NCI-H1092 (cell line): ENCODE data around the gene KRT6C.
"Not testable (repeated sequence)": the region's sequence is repeated elsewhere in the genome, so short reads cannot be mapped to it uniquely, and the experiment has no call there.

Experiments used
- DNase-seq: peaks from one replicate; lab custom pipeline; 2025; lab: John Stamatoyannopoulos, UW

Gene KRT6C

DNA sequence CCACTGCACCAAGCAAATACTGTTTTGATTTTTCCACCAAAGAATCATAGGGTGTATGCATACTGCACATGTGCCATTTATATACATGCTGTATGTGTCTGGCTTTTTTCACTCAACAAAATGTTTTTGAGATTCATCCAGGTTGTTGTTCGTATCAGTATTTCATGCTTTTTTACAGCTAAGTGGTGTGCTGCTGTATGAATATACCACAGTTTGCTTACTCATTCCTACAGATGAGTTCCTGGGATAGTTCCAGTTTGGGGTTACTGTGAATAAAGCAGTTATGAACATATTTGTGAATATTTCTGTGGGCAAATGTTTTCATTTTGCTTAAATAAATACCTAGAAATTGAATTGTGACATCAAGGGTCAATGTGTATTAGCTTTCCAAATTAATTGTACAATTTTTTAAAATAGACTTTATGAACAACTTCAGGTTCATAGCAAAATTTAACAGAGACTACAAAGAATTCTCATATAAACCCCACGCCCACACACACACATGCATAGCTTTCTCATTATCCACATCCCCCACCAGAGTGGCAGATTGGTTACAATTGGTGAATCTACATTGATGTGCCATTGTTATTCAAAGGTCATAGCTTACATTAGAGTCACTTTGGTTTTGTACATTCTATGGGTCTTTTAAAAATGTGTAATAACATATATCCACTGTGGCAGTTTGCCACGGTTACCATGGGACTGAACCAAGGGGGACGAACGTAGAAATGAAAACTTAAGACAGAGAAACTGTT is 26.4 kb upstream of the KRT6C start:
- no peak for DNase-seq

- DNase-seq, result no peak
These were observed 25.3 kb upstream of the KRT6C start for GRCh38 chr12:52498946-52499345.

GRCh38 chr12:52497975-52498374 is 24.4 kb upstream of the KRT6C start:
- no peak for DNase-seq

- no peak for DNase-seq
These were observed 23.0 kb upstream of the KRT6C start for GRCh38 chr12:52496590-52497071.

DNA sequence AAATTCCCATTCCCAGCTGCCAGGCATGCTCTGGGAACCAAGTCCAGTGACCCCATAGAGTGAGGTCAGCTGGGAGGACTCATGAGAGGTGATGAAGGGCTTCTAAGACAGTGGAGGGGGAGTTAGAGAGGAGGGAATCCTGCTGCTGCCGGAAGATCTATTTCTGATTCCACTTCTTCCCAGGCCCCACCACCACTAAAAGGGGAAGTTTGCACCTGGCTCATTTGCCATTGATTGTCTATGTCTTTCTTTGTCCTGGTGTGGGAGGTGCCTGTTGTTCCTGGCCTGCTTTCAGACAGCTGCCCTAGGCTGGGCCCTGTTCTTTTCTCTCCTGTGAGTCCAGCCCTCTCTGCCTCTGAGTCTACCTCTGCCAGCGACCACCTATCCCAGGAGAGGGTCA is 22.4 kb upstream of the KRT6C start:
- no peak for DNase-seq

DNA sequence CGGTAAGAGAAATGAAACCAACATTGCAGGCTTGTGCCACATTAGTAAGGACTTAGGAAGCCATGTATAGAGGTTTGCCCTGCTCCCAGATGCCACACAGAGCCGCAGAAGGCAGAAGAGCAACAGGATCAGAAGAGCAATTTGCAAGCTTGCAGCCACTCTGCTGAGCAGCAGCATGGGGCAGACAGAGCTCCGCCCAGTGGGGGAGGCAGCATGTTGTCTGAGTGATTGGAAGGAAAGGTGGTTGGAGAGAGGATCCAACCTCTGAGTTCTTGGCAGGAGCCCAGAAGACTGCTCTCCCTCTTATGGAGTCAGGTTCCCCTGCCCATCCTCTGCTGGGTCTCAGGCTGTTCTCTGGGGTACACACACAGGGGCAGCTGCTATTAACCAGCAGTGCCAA is 21.8 kb upstream of the KRT6C start:
- peak; percentile 55 for DNase-seq

DNA sequence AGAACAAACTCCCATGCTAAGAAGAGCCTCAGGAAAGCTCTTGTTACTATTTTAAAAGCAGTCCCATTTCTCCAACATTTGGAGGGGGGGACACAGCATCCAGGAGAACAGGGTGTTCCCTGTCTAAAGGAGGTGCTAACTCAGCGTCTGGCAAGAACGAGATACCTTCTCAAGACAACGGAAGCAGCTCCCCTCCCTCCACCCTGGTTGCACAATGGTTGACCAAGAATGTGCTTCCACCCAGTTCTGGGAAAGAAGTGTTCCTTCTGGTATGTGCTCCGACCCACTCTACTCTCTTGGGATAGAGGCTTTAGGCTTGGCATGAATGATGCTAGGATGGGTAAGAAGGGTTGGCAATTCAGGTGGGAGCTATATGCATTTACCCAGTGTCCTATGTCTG is 20.9 kb upstream of the KRT6C start:
- DNase-seq, result no peak

DNA sequence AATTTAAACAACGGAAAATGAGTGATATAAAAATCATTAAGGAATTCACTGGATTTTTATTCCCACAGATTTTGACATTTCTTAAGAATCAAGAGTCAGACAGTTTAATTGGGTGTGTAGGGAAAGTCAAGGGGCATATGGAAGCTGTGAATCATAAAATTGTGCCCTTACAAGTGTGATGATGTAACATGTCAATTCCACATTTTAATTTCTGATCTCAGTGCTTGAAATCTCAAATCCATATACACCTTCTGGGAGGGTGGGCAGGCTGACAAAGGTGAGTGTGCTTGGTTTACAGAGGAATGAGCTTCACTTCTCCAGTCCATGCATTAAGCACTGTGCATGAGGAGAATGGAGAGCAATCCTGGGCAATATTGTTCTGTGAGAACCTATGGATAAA is 20.5 kb upstream of the KRT6C start:
- no peak for DNase-seq

- no peak for DNase-seq
These were observed 19.6 kb upstream of the KRT6C start, which contains the start of gene KRT6A for GRCh38 chr12:52493172-52493571. Gene KRT6A (minus strand): TSS chr12:52493257. CDS start chr12:52493188, 69 bp downstream.

DNA sequence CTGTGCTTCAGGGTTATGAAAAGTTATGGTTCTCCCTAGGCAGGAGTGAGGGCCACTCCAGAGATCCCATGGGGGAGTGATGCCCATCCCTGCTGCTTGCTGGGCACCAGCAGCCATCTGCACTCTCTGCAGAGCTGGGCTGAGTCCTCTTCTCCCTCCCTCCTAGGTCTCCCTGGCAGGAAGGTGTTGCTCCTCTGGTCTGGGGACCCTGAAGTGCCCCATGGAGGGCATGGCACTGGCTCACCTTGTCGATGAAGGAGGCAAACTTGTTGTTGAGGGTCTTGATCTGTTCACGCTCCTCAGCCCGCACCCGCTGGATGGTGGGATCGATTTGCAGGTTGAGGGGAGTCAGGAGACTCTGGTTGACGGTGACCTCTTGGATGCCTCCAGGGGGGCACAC is 18.8 kb upstream of the KRT6C start:
- DNase-seq, result not testable (repeated sequence)

GRCh38 chr12:52491495-52491894 is 17.9 kb upstream of the KRT6C start:
- not testable (repeated sequence) for DNase-seq

- no peak for DNase-seq
These were observed 15.1 kb upstream of the KRT6C start for GRCh38 chr12:52488736-52489135.

DNA sequence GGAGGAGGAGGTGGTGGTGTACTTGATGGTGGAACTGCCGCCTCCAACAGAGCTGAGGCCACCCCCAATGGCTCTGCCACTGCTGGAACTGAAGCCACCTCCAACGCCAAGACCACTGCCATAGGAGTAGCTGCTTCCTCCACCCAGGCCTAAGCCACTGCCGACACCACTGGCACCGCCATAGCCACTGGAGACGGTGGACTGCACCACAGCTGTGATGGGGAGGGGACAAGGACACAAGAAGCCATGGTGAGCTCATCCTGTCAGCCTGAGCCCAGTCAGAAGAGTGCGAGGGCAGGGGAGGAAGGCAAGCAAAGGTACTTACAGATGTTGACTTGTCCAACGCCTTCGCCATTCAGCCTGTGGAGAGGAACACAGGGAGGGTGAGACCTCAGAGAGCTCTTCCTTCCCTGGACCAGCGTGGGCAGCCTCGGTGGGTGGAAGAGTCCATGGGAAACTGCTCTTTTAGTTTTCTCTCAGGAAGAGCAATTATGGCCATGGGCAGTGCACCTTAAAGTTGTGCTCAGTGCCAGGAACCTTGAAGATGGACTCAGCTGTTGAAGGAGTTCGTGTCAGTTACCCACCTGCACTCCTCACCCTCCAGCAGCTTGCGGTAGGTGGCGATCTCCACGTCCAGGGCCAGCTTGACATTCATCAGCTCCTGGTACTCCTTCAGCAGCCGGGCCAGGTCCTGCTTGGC is 14.3 kb upstream of the KRT6C start:
- DNase-seq, result not testable (repeated sequence)

DNA sequence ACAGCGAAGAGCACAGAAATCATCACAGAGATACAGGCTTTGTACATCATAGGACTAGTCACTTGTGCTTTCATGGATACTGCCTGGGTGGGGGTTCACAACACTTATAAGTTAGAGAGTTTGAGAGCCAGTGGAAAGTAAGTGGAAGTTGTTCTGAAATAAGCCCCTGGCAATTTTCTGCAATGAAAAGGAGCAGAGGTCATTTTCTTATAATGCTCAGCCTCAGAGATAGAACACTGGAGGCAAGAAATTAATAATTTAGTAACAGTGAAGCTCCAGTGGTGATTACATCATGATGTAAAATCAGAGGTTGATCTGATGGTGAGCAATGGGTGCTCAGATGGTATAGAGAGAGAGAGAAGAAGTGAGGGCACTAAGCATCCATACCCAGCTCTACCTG is 13.6 kb upstream of the KRT6C start:
- DNase-seq, result no peak

DNA sequence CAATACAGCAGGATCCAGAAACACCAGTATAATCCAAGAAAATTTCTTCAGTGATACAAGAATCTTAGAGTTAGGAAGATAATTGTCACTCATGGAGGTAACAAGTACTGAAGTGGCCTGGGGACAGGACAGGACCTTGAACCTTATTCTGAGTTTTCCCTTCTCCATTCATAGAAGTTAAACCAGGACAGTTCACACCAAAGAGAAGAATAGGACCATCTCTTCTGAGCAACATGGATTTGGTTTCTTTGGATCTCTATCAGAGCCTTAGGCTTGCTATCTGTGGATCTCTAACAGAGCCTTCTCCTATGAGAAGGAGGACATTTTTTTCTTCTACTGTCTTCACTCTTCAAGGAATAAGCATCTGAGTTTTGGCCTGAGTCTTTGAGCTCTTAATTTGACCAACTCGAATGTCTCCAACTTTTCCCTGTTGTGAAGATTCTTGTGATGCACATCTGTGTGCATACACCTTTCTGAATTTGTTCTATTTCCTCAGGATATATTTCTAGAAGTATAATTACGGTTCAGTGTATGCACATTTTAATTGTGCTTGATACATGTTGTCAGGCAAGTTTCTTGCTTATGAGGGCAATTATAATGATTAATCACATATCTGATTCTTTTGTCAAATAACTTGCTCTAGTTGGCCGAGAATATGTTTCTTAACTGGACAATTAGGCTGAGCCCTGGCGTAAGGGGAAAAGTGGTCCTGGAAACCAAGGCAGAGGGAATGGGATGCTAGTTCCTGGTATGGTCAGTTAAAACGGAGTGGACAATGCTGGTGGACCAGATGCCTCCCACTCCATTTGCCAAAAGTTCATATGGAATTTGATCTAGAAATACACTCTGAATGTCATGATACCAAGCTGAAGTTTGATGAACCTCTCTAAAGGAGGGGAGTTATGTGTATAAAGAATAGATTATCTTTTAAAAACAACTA is 12.8 kb upstream of the KRT6C start:
- DNase-seq, result no peak

DNA sequence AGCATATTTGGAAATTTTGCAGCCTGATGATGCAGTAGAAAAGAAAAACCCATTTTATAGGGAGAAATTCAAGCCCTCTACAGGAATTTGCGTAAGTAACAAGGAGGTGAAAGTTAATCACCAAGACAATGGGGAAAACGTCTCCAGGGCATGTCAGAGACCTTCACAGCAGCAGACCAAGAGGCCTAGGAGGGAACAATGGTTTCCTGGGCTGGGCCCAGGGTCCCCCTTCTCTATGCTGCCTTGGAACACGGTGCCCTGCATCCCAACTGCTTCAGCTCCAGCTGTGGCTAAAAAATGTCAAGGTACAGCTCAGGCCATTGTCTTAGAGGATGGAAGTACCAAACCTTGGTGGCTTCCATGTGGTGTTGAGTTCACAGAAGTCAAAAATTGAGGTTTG is 6.5 kb upstream of the KRT6C start:
- DNase-seq, result no peak

DNA sequence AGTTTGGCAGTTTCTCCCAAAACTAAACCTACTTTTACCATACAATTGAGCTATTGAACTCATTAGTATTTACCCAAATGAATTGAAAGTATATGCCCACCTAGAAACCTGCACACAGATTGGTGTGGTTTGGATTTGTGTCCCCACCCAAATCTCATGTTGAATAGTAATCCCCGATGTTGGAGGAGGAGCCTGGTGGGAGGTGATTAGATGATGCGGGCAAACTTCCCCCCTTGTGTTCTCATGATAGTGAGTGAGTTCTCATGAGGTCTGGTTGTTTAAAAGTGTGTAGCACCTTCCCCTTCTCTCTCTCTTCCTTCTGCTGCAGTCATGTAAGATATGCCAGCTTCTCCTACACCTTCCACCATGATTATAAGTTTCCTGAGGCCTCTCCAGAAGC is 4.0 kb upstream of the KRT6C start:
- no peak for DNase-seq

- DNase-seq, result no peak
These were observed 607 bp upstream of the KRT6C start for GRCh38 chr12:52474212-52474611.

- no peak for DNase-seq
These were observed 3.8 kb downstream of the KRT6C start for GRCh38 chr12:52469853-52470252.

DNA sequence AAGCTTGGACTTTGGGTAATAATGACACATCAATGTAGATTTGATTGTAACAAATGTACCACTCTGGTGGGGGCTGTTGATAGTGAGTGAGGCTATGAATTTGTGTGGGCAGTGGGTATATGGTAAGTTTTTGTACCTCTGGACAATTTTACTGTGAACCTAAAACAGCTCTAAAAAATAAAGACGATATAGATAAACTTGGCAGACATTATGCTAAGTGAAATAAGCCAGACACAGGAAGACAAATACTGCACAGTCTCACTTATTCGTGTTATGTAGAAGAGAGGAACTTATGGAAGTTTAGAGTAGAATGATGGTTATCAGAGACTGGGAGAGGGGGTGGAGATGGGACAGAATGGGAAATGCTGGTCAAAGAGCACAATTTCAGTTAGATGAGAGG is 8.7 kb downstream of the KRT6C start:
- no peak for DNase-seq

- DNase-seq, result no peak
These were observed 11.9 kb downstream of the KRT6C start for GRCh38 chr12:52461693-52462092.

DNA sequence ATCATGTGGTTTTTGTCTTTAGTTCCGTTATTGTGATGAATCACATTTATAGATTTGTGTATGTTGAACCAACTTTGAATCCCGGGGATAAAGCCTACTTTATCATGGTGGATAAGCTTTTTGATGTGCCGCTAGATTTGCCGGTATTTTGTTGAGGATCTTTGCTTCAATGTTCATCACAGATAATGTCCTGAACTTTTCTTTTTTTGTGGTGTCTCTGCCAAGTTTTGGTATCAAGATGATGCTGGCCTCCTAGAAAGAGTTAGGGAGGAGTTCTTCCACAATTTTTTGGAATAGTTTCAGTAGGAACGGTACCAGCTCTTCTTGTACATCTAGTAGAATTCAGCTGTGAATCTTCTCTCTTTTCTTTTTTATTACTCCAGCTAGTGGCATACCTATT is 14.7 kb downstream of the KRT6C start:
- no peak for DNase-seq
